Endothelial cell of umbilical vein (primary cell): Measurements from ENCODE around the gene RGS1.

ENCODE experiments used
- CTCF ChIP-seq, 2 donors: IDR thresholded peaks; 1 replicate in 1 of 2; 2 replicates in 1 of 2; pipeline ENCODE4 v1.5.1; 2011; ENCODE audit warnings: low read length in 2 of 2, mild to moderate bottlenecking in 2 of 2, moderate library complexity in 2 of 2, control low read depth in 1 of 2, inconsistent platforms in 1 of 2, low read depth in 1 of 2; ENCODE audit not compliant: insufficient read depth in 1 of 2; ENCODE audit errors: extremely low read depth in 1 of 2
- EZH2 ChIP-seq: IDR thresholded peaks from 2 replicates; pipeline ENCODE4 v1.6.1; 2012; ENCODE audit warnings: borderline replicate concordance, low read depth, mild to moderate bottlenecking, moderate library complexity, low read length, inconsistent platforms; ENCODE audit not compliant: severe bottlenecking

GRCh38 chr1:192577145-192578140 lies 1.9 kb downstream of the RGS1 start:
- TF ChIP-seq EZH2 (no peak), CTCF (IDR thresholded peaks at IDR 0.05; ENCODE audit: extremely low read depth in 1 of 2, insufficient read depth in 1 of 2, low read depth in 1 of 2, low read length in 2 of 2) (no peak)
